Transverse colon (tissue), 4 donors: ENCODE data around the gene TNRC6B. TPM values are rescaled to one million over a fixed set of nuclear protein-coding genes. Genes with fewer than 3 reads are reported as not detected.

Experiments
- DNase-seq: peaks from one replicate; pipeline ENCODE4 v3.0.0-alpha.2; 2019
- H3K27ac ChIP-seq, 4 donors: fragments of 200-600 bp; sonication (generic); 2 replicates each; pipeline ENCODE4 v1.5.1; 2016 to 2018; ENCODE audit warnings: inconsistent platforms in 4 of 4
- H3K27me3 ChIP-seq: fragments of 200-600 bp; sonication (generic); 2 replicates; pipeline ENCODE4 v1.5.1; 2017; ENCODE audit warnings: inconsistent platforms
- H3K36me3 ChIP-seq, 4 donors: fragments of 200-600 bp; sonication (generic); 2 replicates each; pipeline ENCODE4 v1.5.1; 2017 to 2019; ENCODE audit warnings: inconsistent platforms in 4 of 4
- H3K4me1 ChIP-seq, 4 donors: fragments of 200-600 bp; sonication (generic); 2 replicates each; pipeline ENCODE4 v1.5.1; 2017 to 2020; ENCODE audit warnings: inconsistent platforms in 4 of 4
- H3K4me3 ChIP-seq, 4 donors: fragments of 200-600 bp; sonication (generic); 1 replicate in 1 of 4; 2 replicates in 3 of 4; pipeline versions ENCODE4 v1.5.1 to v1.6.1; 2017 to 2019; ENCODE audit warnings: inconsistent platforms in 4 of 4
- H3K9me3 ChIP-seq, 2 donors: fragments of 200-600 bp; sonication (generic); 2 replicates each; pipeline ENCODE4 v1.5.1; 2017 to 2019; ENCODE audit warnings: inconsistent platforms in 2 of 2
- CTCF ChIP-seq, 5 experiments: fragments of 200-600 bp in 3 of 5; fragments of 450-650 bp in 2 of 5; sonication (generic) in 3 of 5; IDR thresholded peaks; 1 replicate in 2 of 5; 2 replicates in 3 of 5; pipeline ENCODE4 v1.5.1; 2016 to 2017; ENCODE audit warnings: antibody characterized with exemption in 5 of 5, inconsistent platforms in 3 of 5, mild to moderate bottlenecking in 2 of 5, moderate library complexity in 1 of 5
- EP300 ChIP-seq: sonication (generic); formaldehyde crosslinking; IDR thresholded peaks from one replicate; pipeline ENCODE4 v1.6.1; 2017; ENCODE audit warnings: antibody characterized with exemption, low read depth
- POLR2A ChIP-seq: fragments of 450-650 bp; IDR thresholded peaks from one replicate; pipeline ENCODE4 v1.6.1; 2016; ENCODE audit warnings: antibody characterized with exemption, mild to moderate bottlenecking, moderate library complexity
- POLR2AphosphoS5 ChIP-seq, 3 donors: sonication (generic); formaldehyde crosslinking; IDR thresholded peaks; one replicate each; pipeline ENCODE4 v1.6.1; 2016; ENCODE audit warnings: antibody characterized with exemption in 3 of 3
- WGBS, 2 donors: methylation state at CpG; one replicate each; pipeline ENCODE4 v1.1.5; 2018; ENCODE audit warnings: low coverage in 1 of 2; 5-methylcytosine and 5-hydroxymethylcytosine counted together
- in situ Hi-C, 4 donors: fragments of 200-750 bp; cut with MboI; loops; one replicate each; pipeline versions ENCODE4 v1.15.0 to v1.15.1; 2017; ENCODE audit warnings: low sequenced_read_pairs in 3 of 4, low pct_ligation_motif_present in 1 of 4, low pct_unique_long_range_greater_than_20kb in 1 of 4
- intact Hi-C: fragments of 100-400 bp; cut with DNase I; formaldehyde crosslinking; loops from one replicate; pipeline ENCODE4 v1.15.1; 2023; ENCODE audit warnings: low total_unique reads
- total RNA-seq, 4 donors: library from RNA; depleted of rRNA; stranded (reverse); fragments of >200 nt; gene quantifications; one replicate each; pipeline ENCODE4 v1.1.0, GENCODE V29; 2016

The TNRC6B gene
- total RNA-seq, 4 donors from 2014 or later: 36.7 to 108 (median 54.0) TPM

DNA sequence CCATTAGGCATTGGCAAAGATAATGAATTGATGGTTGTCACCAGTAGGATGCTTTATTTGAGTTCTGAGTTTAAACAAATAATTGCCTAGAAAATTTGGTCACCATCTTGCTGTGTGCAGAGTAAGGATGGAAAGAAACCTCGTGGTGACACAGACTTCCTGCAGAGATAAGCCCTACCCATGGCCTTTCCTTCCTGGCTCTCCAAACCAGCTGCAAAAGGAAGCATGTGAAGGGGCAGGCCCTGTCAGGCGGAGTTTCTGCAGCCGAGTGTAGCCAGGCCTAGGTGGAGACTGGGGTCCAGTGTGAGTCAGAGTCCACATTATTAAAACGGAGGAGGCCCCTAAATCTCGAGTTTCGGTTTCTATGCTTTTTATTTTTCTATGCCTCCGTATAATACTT, 85.5 kb downstream of the TNRC6B start:
- H3K36me3 ChIP-seq: peaks cover 0 to 22% (median 3%) of the 10 kb centered on the region in 4 donors
- TF ChIP-seq EP300 (no peak), CTCF (IDR thresholded peaks at IDR 0.05) (no peak), POLR2A (no peak), POLR2AphosphoS5 (IDR thresholded peaks at IDR 0.05) (no peak)
- H3K27ac ChIP-seq: no peak overlapping the region
- H3K4me1 ChIP-seq: peaks cover 7 to 17% (median 9%) of the 10 kb centered on the region in 4 donors
- DNase-seq: no peak
- H3K27me3 ChIP-seq: no peaks in the 10 kb centered on the region
- no peaks in the 10 kb centered on the region for H3K9me3 ChIP-seq
- WGBS, 2 donors: 69 to 72% methylated on average over 7 of the region's 7 CpGs
- H3K4me3 ChIP-seq: no peak overlapping the region
- in situ Hi-C loops (no loop called here), intact Hi-C loops (no loop called here)

DNA sequence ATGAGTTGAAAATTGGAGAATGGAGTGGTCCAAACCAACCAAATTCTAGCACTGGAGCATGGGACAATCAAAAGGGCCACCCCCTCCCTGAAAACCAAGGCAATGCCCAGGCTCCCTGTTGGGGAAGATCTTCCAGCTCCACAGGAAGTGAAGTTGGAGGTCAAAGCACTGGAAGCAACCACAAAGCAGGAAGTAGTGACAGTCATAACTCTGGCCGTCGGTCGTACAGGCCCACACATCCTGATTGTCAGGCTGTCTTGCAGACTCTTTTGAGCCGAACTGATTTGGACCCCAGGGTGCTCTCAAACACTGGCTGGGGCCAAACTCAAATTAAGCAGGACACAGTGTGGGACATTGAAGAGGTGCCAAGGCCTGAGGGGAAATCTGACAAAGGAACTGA, 88.1 kb downstream of the TNRC6B start:
- peaks cover 0 to 3% (median 0%) of the 10 kb centered on the region in 4 donors for H3K4me1 ChIP-seq
- no peak for TF ChIP-seq POLR2A
- no peak overlapping the region for H3K27ac ChIP-seq
- no peak overlapping the region for H3K4me3 ChIP-seq
- DNase-seq: no peak
- in situ Hi-C loops (no loop called here), intact Hi-C loops (no loop called here)
- 83% methylated on average over 4 of the region's 4 CpGs; no CpG with 5 or more reads in 1 of the 2 donors for WGBS, 2 donors
- H3K36me3 ChIP-seq: peaks cover 0 to 22% (median 3%) of the 10 kb centered on the region in 4 donors
- no peaks in the 10 kb centered on the region for H3K9me3 ChIP-seq
- H3K27me3 ChIP-seq: no peaks in the 10 kb centered on the region

GRCh38 chr22:40270031-40270430, 92.3 kb downstream of the TNRC6B start:
- TF ChIP-seq POLR2A: no peak
- no peak for TF ChIP-seq EP300
- no peak for TF ChIP-seq CTCF (IDR thresholded peaks at IDR 0.05)
- TF ChIP-seq POLR2AphosphoS5 (IDR thresholded peaks at IDR 0.05): no peak
- DNase-seq: no peak
- intact Hi-C loops (no loop called here), in situ Hi-C loops (no loop called here)
- Histone ChIP-seq H3K27ac (no peak overlapping the region), H3K9me3 (no peaks in the 10 kb centered on the region), H3K27me3 (no peaks in the 10 kb centered on the region), H3K4me1 (peaks cover 0 to 3% (median under 1%) of the 10 kb centered on the region in 4 donors), H3K36me3 (peaks cover 0 to 12% (median 6%) of the 10 kb centered on the region in 4 donors), H3K4me3 (no peak overlapping the region)
- 89 to 96% methylated on average over 3 to 9 of the region's 9 CpGs for WGBS, 2 donors

GRCh38 chr22:40270748-40271373, 93.1 kb downstream of the TNRC6B start:
- Histone ChIP-seq H3K36me3 (peaks cover 0 to 7% (median 3%) of the 10 kb centered on the region in 4 donors), H3K27ac (no peak overlapping the region), H3K27me3 (no peaks in the 10 kb centered on the region), H3K4me3 (no peak overlapping the region), H3K9me3 (no peaks in the 10 kb centered on the region), H3K4me1 (peaks cover 2 to 11% (median 7%) of the 10 kb centered on the region in 4 donors)
- intact Hi-C loops: no loop called here
- in situ Hi-C loops: no loop called here
- no peak for DNase-seq
- no peak for TF ChIP-seq CTCF (IDR thresholded peaks at IDR 0.05)
- TF ChIP-seq POLR2A: no peak
- no peak for TF ChIP-seq POLR2AphosphoS5 (IDR thresholded peaks at IDR 0.05)
- TF ChIP-seq EP300: no peak
- WGBS, 2 donors: 80 to 83% methylated on average over 5 of the region's 5 CpGs
